Nephron (organoid): ENCODE data around the gene MRPL34.
"Not testable (repeated sequence)": the region's sequence is repeated elsewhere in the genome, so short reads cannot be mapped to it uniquely, and the experiment has no call there.

Experiments used
- H3K27ac Mint-ChIP-seq, 3 experiments: 2 replicates each; pipeline ENCODE4 v1.8.0; 2020; ENCODE audit warnings: mixed read lengths in 3 of 3, mild to moderate bottlenecking in 2 of 3, moderate library complexity in 1 of 3
- H3K27me3 Mint-ChIP-seq: 2 replicates; pipeline ENCODE4 v1.8.0; 2021; ENCODE audit warnings: low read depth, mild to moderate bottlenecking, moderate library complexity, mixed read lengths
- H3K36me3 Mint-ChIP-seq: 2 replicates; pipeline ENCODE4 v1.8.0; 2020; ENCODE audit warnings: low read depth, mixed read lengths
- H3K4me1 Mint-ChIP-seq: 2 replicates; pipeline ENCODE4 v1.8.0; 2020; ENCODE audit warnings: mixed read lengths
- H3K4me3 Mint-ChIP-seq, 3 experiments: 2 replicates each; pipeline ENCODE4 v1.8.0; 2020; ENCODE audit warnings: mild to moderate bottlenecking in 3 of 3, mixed read lengths in 3 of 3, moderate library complexity in 2 of 3
- H3K9me3 Mint-ChIP-seq: 2 replicates; pipeline ENCODE4 v1.8.0; 2020; ENCODE audit warnings: mixed read lengths
- CTCF ChIP-seq, 3 experiments: fragments of 200-600 bp; sonication (generic); IDR thresholded peaks; one replicate each; pipeline ENCODE4 v1.5.0; 2021; ENCODE audit warnings: antibody characterized with exemption in 3 of 3; ENCODE audit not compliant: unreplicated experiment in 3 of 3

MRPL34 gene

GRCh38 chr19:17266975-17267788 is 38.5 kb upstream of the MRPL34 start, which contains the start of gene BABAM1:
Gene BABAM1 (plus strand): TSS chr19:17267443. CDS start chr19:17268807, 1,364 bp downstream.
- Mint-ChIP-seq H3K4me3 (peak within 1 kb of the TSS; percentile 84 to 86 (median 85)), H3K27ac (peak within 1 kb of the TSS; percentile 15 to 74 (median 61)), H3K27me3 (no peaks in the 10 kb centered on the region), H3K9me3 (no peaks in the 10 kb centered on the region), H3K4me1 (peaks cover 14% of the 10 kb centered on the region), H3K36me3 (peaks cover 20% of the 10 kb centered on the region)
- TF ChIP-seq CTCF (IDR thresholded peaks at IDR 0.05; ENCODE audit: unreplicated experiment in 3 of 3) = no peak

GRCh38 chr19:17268754-17269153 is 36.9 kb upstream of the MRPL34 start:
- no peaks in the 10 kb centered on the region for H3K9me3 Mint-ChIP-seq
- peaks cover 21% of the 10 kb centered on the region for H3K36me3 Mint-ChIP-seq
- peaks cover 14% of the 10 kb centered on the region for H3K4me1 Mint-ChIP-seq
- peak overlapping the region; percentile 69 to 86 (median 85) for H3K4me3 Mint-ChIP-seq
- no peaks in the 10 kb centered on the region for H3K27me3 Mint-ChIP-seq
- no peak for TF ChIP-seq CTCF (IDR thresholded peaks at IDR 0.05; ENCODE audit: unreplicated experiment in 3 of 3)
- H3K27ac Mint-ChIP-seq = no peak overlapping the region

- peaks cover 54% of the 10 kb centered on the region for H3K36me3 Mint-ChIP-seq
- H3K4me1 Mint-ChIP-seq, H3K9me3 Mint-ChIP-seq, H3K4me3 Mint-ChIP-seq, H3K27me3 Mint-ChIP-seq, H3K27ac Mint-ChIP-seq: not testable (repeated sequence)
Measured at GRCh38 chr19:17274892-17275291, 30.8 kb upstream of the MRPL34 start.

- H3K4me3 Mint-ChIP-seq = no peak overlapping the region
- H3K9me3 Mint-ChIP-seq = no peaks in the 10 kb centered on the region
- peaks cover 49% of the 10 kb centered on the region for H3K36me3 Mint-ChIP-seq
- H3K27ac Mint-ChIP-seq = no peak overlapping the region
- no peak for TF ChIP-seq CTCF (IDR thresholded peaks at IDR 0.05; ENCODE audit: unreplicated experiment in 3 of 3)
- no peaks in the 10 kb centered on the region for H3K4me1 Mint-ChIP-seq
- H3K27me3 Mint-ChIP-seq = no peaks in the 10 kb centered on the region
Measured at GRCh38 chr19:17275441-17276175, 30.1 kb upstream of the MRPL34 start.

GRCh38 chr19:17279436-17279835 is 26.2 kb upstream of the MRPL34 start:
- no peak for TF ChIP-seq CTCF (IDR thresholded peaks at IDR 0.05; ENCODE audit: unreplicated experiment in 3 of 3)
- Mint-ChIP-seq H3K27me3 (peaks cover 11% of the 10 kb centered on the region), H3K4me1 (no peaks in the 10 kb centered on the region), H3K4me3 (no peak overlapping the region), H3K9me3 (no peaks in the 10 kb centered on the region), H3K27ac (no peak overlapping the region), H3K36me3 (peaks cover 34% of the 10 kb centered on the region)
